Stimulated activated CD8-positive, alpha-beta memory T cell treated with anti-CD3 and anti-CD28 coated beads, Interleukin-15, amount 100 ng/mL, for 1 hour (primary cell): ENCODE data around the gene ZC3H18.

Source experiments
- DNase-seq: peaks from one replicate; pipeline ENCODE4 v3.0.0-alpha.2; 2020; ENCODE audit warnings: low read depth

Gene ZC3H18

DNA sequence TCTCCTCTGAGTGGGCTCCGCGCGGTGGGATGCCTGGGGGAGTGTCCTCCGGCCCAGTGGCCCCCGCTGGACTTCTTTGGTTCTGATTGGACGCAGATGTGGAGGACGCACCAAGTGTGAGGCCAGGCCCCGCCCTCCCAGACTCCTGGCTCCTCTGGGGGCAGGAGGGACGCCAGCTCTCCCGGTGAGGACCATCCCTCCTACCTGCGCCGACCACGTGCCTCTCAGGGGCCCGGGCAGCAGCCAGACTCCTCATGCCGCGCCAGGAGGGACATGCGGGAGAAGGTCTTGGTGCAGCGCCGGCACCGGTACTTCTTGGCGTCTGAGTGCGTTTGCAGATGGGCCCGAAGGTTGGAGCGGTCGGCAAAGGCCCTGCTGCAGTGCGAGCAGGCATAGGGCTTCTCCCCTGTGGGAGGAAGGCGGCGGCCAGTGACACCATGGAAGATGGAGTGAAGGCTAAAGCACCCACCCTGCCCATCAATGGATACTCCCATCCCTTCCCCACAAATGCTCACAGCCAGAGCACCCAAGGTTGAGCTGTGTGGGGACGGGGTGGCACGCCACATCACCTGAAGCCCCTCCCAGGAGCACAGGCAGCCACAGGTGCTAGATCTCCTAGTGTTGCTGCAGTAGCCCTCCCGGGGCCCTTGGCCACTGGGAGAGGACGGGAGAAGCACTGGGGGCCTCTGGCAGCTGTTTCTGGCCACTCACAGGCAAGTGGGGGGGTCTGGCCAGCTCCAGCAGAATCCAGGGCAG is 108.2 kb downstream of the ZC3H18 start:
- DNase-seq: no peak

DNA sequence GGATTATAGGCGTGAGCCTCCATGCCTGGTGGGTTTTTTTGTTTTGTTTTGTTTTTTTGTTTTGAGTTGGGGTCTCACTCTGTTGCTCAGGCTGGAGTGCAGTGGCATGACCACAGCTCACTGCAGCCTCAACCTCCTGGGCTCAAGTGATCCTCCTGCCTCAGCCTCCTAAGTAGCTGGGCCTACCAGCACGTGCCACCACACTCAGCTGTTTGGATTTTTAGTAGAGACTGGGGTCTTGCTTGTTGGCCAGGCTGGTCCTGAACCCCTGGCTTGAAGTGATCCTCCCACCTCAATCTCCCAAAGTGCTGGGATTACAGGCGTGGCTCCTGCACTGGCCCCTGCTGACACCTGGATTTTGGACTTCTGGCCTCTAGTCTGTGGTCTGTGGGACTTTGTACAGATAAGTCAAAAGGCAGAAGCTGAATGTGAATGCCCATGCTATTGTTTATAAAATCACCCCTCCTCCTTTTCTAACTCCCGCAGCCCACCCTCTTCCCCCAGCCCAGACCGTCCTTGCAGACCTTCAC is 110.4 kb downstream of the ZC3H18 start:
- DNase-seq: no peak

GRCh38 chr16:88681084-88681680 is 111.0 kb downstream of the ZC3H18 start:
- DNase-seq: no peak
